GM06990 (cell line): ENCODE measurements around the gene POLR3A.
"Not testable (repeated sequence)": the region's sequence is repeated elsewhere in the genome, so short reads cannot be mapped to it uniquely, and the experiment has no call there.

ENCODE experiments used
- DNase-seq: peaks from one replicate; pipeline ENCODE4 v3.0.0-alpha.2; 2011; ENCODE audit not compliant: insufficient read length; ENCODE audit errors: extremely low read depth
- H3K27me3 ChIP-seq: replicated peaks from 2 replicates; pipeline ENCODE4 v1.6.0; 2011; ENCODE audit warnings: low read length; ENCODE audit not compliant: control insufficient read depth, insufficient read depth
- H3K36me3 ChIP-seq: 2 replicates; pipeline ENCODE4 v1.5.1; 2011; ENCODE audit warnings: low read length; ENCODE audit not compliant: control insufficient read depth, insufficient read depth
- H3K4me3 ChIP-seq: replicated peaks from 2 replicates; pipeline ENCODE4 v1.5.1; 2011; ENCODE audit warnings: low read depth, mild to moderate bottlenecking, control low read depth, low read length
- CTCF ChIP-seq: IDR thresholded peaks from 2 replicates; pipeline ENCODE4 v1.5.1; 2011; ENCODE audit warnings: low read length, control low read depth, mild to moderate bottlenecking, inconsistent platforms; ENCODE audit not compliant: insufficient read depth, poor library complexity, severe bottlenecking

POLR3A gene

DNA sequence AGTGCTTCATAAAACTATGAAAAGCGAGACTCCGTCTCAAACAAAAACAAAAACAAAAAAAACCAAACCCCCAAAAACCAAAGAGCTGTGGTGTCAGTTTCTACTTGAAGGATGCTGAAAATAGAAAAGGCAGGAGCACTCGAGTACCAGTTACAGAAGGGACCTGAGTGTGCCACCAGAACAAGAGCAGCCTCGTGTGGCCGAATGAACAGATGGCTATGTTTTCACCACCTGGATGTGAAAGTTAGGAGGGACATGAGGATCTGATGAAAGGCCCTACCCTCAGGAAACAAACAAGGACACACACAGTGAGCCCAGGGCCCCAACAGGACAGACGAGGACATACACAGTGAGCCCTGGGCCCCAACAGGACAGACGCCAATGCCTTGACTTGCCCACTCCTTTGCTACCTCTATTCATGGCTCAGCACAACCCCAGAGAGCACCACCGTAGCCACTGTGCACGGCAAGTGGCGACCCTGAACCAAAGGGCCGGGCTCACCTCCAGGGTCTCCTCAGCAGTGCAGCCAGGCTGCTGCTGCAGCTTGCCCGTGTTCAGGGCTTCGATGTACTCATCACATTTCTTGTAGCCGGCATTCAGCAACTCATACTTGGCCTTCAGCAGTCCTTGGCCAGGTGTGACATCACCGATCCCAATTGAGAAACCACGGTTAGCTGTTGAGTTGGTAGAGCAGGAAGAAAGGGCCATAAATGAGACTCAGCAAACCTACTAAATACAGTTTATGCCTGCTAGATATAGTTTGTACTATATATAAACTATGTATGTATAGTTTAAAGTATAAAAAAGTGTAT is 24.9 kb downstream of the POLR3A start:
- no peak for DNase-seq
- H3K27me3 ChIP-seq, result no peaks in the 10 kb centered on the region
- peaks cover 40% of the 10 kb centered on the region for H3K36me3 ChIP-seq
- TF ChIP-seq CTCF, result no peak
- H3K4me3 ChIP-seq, result no peak overlapping the region

DNA sequence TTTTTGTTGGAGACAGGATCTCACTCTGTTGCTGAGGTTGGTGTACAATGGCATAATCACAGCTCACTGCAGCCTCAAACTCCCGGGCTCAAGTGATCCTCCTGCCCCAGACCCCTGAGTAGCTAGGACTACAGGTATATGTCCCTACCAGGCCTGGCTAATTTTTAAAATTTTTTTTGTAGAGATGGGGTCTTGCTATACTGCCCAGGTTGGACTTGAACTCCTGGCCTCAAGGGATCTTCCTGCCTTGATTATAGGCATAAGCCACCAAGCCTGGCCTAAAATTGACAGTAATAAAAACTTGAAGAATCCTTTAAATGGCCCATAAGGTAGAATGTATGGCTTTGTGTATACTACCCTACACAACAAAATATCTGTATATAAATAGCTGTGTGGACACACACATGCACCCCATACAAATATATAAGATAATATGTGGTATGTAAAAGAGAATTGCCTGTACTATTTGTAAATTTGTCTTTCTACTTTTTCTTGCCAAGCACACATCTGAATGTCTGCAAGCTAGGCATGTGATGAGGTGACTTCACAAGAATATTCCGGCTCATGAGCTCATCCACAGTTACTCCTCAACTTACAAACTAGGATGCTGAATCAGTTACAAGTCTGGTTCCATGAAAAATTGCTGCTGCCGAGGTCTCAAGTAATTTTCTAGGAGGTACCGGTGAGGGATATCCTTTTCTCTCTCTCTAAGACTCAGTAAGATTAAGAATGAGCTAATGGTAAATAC is 26.6 kb downstream of the POLR3A start:
- DNase-seq, result no peak
- H3K4me3 ChIP-seq, result no peak overlapping the region
- peaks cover 38% of the 10 kb centered on the region for H3K36me3 ChIP-seq
- H3K27me3 ChIP-seq, result no peaks in the 10 kb centered on the region
- no peak for TF ChIP-seq CTCF

DNA sequence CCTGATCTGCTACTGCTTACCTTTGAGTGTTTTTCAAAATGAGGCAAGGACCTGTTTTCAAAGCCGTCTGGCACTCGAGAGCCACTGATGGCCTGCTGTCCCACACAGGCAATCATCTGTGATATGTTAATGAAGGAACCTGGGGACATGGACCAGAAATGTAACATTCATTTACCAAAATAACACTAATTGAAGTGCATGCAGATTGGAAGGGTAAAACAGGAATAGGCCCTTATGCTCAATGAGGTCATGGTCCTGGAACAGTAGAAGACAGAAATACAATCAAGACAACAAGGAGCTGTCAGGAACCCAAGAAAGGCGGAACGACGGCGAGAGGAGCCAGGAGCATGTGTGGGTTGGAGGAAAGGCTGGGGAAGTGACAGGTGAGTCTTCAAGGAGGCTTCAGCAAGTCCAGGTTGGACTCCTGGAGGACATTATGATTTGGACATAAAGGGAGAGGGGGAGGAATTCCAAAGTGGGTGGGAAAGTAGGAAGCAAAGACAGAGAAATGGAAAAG is 28.3 kb downstream of the POLR3A start:
- TF ChIP-seq CTCF, result no peak
- no peaks in the 10 kb centered on the region for H3K27me3 ChIP-seq
- H3K36me3 ChIP-seq, result peaks cover 33% of the 10 kb centered on the region
- no peak for DNase-seq
- H3K4me3 ChIP-seq, result no peak overlapping the region

- Histone ChIP-seq H3K4me3 (no peak overlapping the region), H3K36me3 (peaks cover 29% of the 10 kb centered on the region), H3K27me3 (no peaks in the 10 kb centered on the region)
- no peak for TF ChIP-seq CTCF
- DNase-seq, result no peak
Measured at GRCh38 chr10:78000206-78000605, 29.1 kb downstream of the POLR3A start.

DNA sequence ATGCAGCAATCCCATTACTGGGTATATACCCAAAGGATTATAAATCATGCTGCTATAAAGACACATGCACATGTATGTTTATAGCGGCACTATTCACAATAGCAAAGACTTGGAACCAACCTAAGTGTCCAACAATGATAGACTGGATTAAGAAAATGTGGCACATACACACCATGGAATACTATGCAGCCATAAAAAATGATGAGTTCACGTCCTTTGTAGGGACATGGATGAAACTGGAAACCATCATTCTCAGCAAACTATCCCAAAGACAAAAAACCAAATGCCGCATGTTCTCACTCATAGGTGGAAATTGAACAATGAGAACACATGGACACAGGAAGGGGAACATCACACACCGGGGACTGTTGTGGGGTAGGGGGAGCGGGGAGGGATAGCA is 30.5 kb downstream of the POLR3A start:
- H3K27me3 ChIP-seq, DNase-seq, H3K4me3 ChIP-seq: not testable (repeated sequence)
- peaks cover 23% of the 10 kb centered on the region for H3K36me3 ChIP-seq

DNA sequence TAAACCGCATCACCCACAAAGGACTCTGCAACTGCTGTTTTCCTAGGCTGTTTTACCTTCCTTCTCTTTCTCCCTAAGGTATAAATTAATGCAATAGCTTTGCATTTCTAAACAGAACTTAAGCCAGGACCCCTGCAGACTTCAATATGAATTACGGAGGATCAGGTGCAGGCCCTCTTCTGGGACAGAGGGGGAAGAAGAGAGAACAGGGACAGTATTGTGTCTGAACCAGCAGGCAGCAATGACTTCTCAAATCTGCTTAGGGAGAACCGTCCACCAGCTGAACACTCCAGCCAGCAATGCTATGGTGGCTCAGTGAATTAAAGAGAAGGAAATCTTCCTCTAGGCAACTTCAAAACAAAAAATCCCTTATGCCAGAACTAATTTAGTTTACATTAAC is 35.7 kb downstream of the POLR3A start:
- H3K4me3 ChIP-seq, result no peak overlapping the region
- TF ChIP-seq CTCF, result no peak
- H3K27me3 ChIP-seq, result no peaks in the 10 kb centered on the region
- peaks cover 11% of the 10 kb centered on the region for H3K36me3 ChIP-seq
- DNase-seq, result no peak
